SK-N-SH (cell line): Measurements from ENCODE around the gene HUS1. TPM values are rescaled to one million over a fixed set of nuclear protein-coding genes. Genes with fewer than 3 reads are reported as not detected.

Experiments
- CTCF ChIA-PET: fragments of 300-600, 350-600 bp; formaldehyde crosslinking; extraction: SDS; loops from one replicate; lab custom pipeline; 2021; lab: Yijun Ruan, JAX
- POLR2A ChIA-PET: fragments of 350-600 bp; sonication (Branson Sonifier 250); formaldehyde crosslinking; extraction: SDS; loops from one replicate; lab custom pipeline; 2020; ENCODE audit warnings: antibody characterized with exemption, inconsistent platforms; lab: Yijun Ruan, JAX
- DNase-seq: peaks from one replicate; pipeline ENCODE4 v3.0.0; 2012
- H2AFZ ChIP-seq: fragments of 200-600 bp; sonication (generic); 2 replicates; pipeline ENCODE4 v1.8.1; 2016; ENCODE audit warnings: antibody characterized with exemption, mild to moderate bottlenecking, low read depth
- H3F3A ChIP-seq: fragments of 200-600 bp; sonication (generic); replicated peaks from 2 replicates; pipeline ENCODE3; 2016; ENCODE audit warnings: antibody characterized with exemption, mild to moderate bottlenecking; ENCODE audit not compliant: insufficient read depth
- H3K27ac ChIP-seq, 2 experiments: fragments of 200-500 bp in 1 of 2; fragments of 200-600 bp in 1 of 2; sonication (Bioruptor generic) in 1 of 2; sonication (generic), shearing (Covaris generic) in 1 of 2; 2 replicates each; pipeline versions ENCODE4 v1.5.1 to v1.6.1; 2014 to 2016; ENCODE audit warnings: low read depth in 2 of 2, inconsistent platforms in 1 of 2, low read length in 1 of 2, mild to moderate bottlenecking in 1 of 2, mixed read lengths in 1 of 2
- H3K27me3 ChIP-seq: fragments of 200-600 bp; sonication (generic), shearing (Covaris generic); 2 replicates; pipeline ENCODE4 v1.6.1; 2016; ENCODE audit warnings: mixed run types; ENCODE audit not compliant: insufficient read depth
- H3K36me3 ChIP-seq, 2 experiments: fragments of 200-500 bp in 1 of 2; fragments of 200-600 bp in 1 of 2; sonication (Bioruptor generic) in 1 of 2; sonication (generic) in 1 of 2; replicated peaks in 1 of 2; 2 replicates each; pipeline versions ENCODE3 to v1.5.1; 2014 to 2016; ENCODE audit warnings: low read length in 1 of 2, mild to moderate bottlenecking in 1 of 2; ENCODE audit not compliant: insufficient read depth in 2 of 2, control insufficient read depth in 1 of 2
- H3K4me1 ChIP-seq, 2 experiments: fragments of 200-500 bp in 1 of 2; fragments of 200-600 bp in 1 of 2; sonication (Bioruptor generic) in 1 of 2; sonication (generic), shearing (Covaris generic) in 1 of 2; 2 replicates each; pipeline versions ENCODE4 v1.5.1 to v1.6.1; 2014 to 2016; ENCODE audit warnings: low read depth in 1 of 2, low read length in 1 of 2, mixed run types in 1 of 2; ENCODE audit not compliant: insufficient read depth in 2 of 2, control insufficient read depth in 1 of 2
- H3K4me2 ChIP-seq: fragments of 200-600 bp; sonication (generic), shearing (Covaris generic); 2 replicates; pipeline ENCODE4 v1.6.1; 2017; ENCODE audit warnings: mixed run types
- H3K4me3 ChIP-seq, 2 experiments: fragments of 200-500 bp in 1 of 2; fragments of 200-600 bp in 1 of 2; sonication (Bioruptor generic) in 1 of 2; sonication (generic), shearing (Covaris generic) in 1 of 2; 2 replicates each; pipeline versions ENCODE4 v1.5.1 to v1.8.1; 2014 to 2016; ENCODE audit warnings: low read depth in 2 of 2, inconsistent platforms in 1 of 2, low read length in 1 of 2, mild to moderate bottlenecking in 1 of 2, mixed read lengths in 1 of 2, moderate library complexity in 1 of 2
- H3K79me2 ChIP-seq: fragments of 200-600 bp; sonication (generic); 2 replicates; pipeline ENCODE4 v1.8.1; 2017; ENCODE audit warnings: mild to moderate bottlenecking; ENCODE audit not compliant: insufficient read depth
- H3K9ac ChIP-seq: fragments of 200-600 bp; sonication (generic); 2 replicates; pipeline ENCODE4 v1.6.1; 2017; ENCODE audit warnings: mixed run types
- H3K9me2 ChIP-seq: fragments of 200-600 bp; sonication (generic); 2 replicates; pipeline ENCODE4 v1.6.1; 2017; ENCODE audit warnings: mixed run types
- H3K9me3 ChIP-seq: fragments of 200-600 bp; sonication (generic); 2 replicates; pipeline ENCODE4 v1.6.1; 2017; ENCODE audit warnings: mixed run types, mild to moderate bottlenecking, moderate library complexity
- H4K20me1 ChIP-seq: fragments of 200-600 bp; sonication (generic); 2 replicates; pipeline ENCODE4 v1.6.1; 2017; ENCODE audit warnings: mild to moderate bottlenecking, mixed run types; ENCODE audit not compliant: insufficient read depth
- EP300 ChIP-seq, 2 experiments: IDR thresholded peaks; 2 replicates each; pipeline versions ENCODE4 v1.4.0 to v1.6.1; 2012; ENCODE audit warnings: borderline replicate concordance in 1 of 2, low read depth in 1 of 2, low read length in 1 of 2
- FOSL2 ChIP-seq: IDR thresholded peaks from 2 replicates; pipeline ENCODE4 v1.4.0; 2012; ENCODE audit warnings: low read depth, mild to moderate bottlenecking, moderate library complexity, borderline replicate concordance
- FOXJ3 ChIP-seq: sonication (generic); formaldehyde crosslinking; IDR thresholded peaks from 2 replicates; pipeline ENCODE4 v1.5.1; 2020; ENCODE audit warnings: mild to moderate bottlenecking, missing genetic modification reagents
- MEF2A ChIP-seq: IDR thresholded peaks from 2 replicates; pipeline ENCODE4 v1.4.0; 2012; ENCODE audit warnings: low read depth, borderline replicate concordance
- NFIC ChIP-seq: IDR thresholded peaks from 2 replicates; pipeline ENCODE4 v1.4.0; 2012; ENCODE audit warnings: borderline replicate concordance
- POLR2AphosphoS5 ChIP-seq: IDR thresholded peaks from 2 replicates; pipeline ENCODE4 v1.6.1; 2012; ENCODE audit warnings: low read depth, low read length
- RCOR1 ChIP-seq: fragments of 150-350 bp; IDR thresholded peaks from 2 replicates; pipeline ENCODE4 v1.6.1; 2017; ENCODE audit warnings: antibody characterized with exemption, low read length
- RXRA ChIP-seq: IDR thresholded peaks from 2 replicates; pipeline ENCODE4 v1.4.0; 2012; ENCODE audit warnings: low read depth, mild to moderate bottlenecking, borderline replicate concordance
- SIN3A ChIP-seq: IDR thresholded peaks from 2 replicates; pipeline ENCODE4 v1.6.1; 2012; ENCODE audit warnings: low read depth, mild to moderate bottlenecking, low read length, moderate library complexity, borderline replicate concordance
- SMC3 ChIP-seq: IDR thresholded peaks from 2 replicates; pipeline ENCODE4 v1.6.1; 2012; ENCODE audit warnings: low read depth, low read length, improper control_type of control experiment
- TCF12 ChIP-seq: IDR thresholded peaks from 2 replicates; pipeline ENCODE4 v1.4.0; 2012
- TEAD4 ChIP-seq: IDR thresholded peaks from 2 replicates; pipeline ENCODE4 v1.4.0; 2012; ENCODE audit warnings: mild to moderate bottlenecking, borderline replicate concordance; ENCODE audit not compliant: insufficient read depth
- YY1 ChIP-seq: IDR thresholded peaks from 2 replicates; pipeline ENCODE4 v1.4.0; 2012; ENCODE audit warnings: low read depth, mild to moderate bottlenecking
- WGBS: methylation state at CpG from one replicate; pipeline ENCODE4 v1.1.6; 2017; ENCODE audit warnings: low lambda C conversion rate; 5-methylcytosine and 5-hydroxymethylcytosine counted together
- polyA plus RNA-seq, 3 experiments: library from polyadenylated mRNA; depleted of rRNA; stranded (reverse); fragments of >200 nt; gene quantifications; 2 replicates each; pipeline ENCODE4 v1.2.3, GENCODE V29; 2012
- TF ChIP-seq, protein P1 (sequence below): IDR thresholded peaks from 2 replicates; pipeline ENCODE4 v1.4.0; 2012; ENCODE audit warnings: low read depth, borderline replicate concordance
- TF ChIP-seq, protein P2 (sequence below): IDR thresholded peaks from 2 replicates; pipeline ENCODE4; 2012
- TF ChIP-seq, protein P3 (sequence below): IDR thresholded peaks from 2 replicates; pipeline ENCODE4 v1.6.1; 2012; ENCODE audit warnings: mild to moderate bottlenecking, low read depth, low read length, moderate library complexity

The HUS1 gene
- polyA plus RNA-seq, 1 of the 3 experiments (the other 2 are of a cell fraction): 17.8 TPM

DNA sequence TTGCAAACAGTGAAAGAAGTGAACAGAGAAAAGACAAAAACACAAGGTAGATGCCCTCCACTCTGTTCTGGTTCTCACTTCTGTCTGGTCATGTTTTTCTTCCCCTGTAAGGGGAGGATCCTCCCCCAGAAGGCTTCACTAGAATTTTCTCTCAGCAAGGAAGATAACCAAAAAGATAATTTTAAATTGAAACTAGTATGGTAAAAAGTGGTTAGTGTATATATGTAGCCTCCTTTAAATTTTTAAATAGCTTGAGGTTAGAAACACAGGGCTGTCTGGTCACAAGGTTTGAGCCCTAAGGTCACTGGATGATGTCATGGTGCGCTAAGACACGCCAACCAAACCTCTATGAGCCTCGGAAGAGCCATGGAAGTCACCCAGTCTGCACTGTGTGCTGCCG lies 25.6 kb downstream of the HUS1 start (continued):
- TF ChIP-seq, protein P1, sequence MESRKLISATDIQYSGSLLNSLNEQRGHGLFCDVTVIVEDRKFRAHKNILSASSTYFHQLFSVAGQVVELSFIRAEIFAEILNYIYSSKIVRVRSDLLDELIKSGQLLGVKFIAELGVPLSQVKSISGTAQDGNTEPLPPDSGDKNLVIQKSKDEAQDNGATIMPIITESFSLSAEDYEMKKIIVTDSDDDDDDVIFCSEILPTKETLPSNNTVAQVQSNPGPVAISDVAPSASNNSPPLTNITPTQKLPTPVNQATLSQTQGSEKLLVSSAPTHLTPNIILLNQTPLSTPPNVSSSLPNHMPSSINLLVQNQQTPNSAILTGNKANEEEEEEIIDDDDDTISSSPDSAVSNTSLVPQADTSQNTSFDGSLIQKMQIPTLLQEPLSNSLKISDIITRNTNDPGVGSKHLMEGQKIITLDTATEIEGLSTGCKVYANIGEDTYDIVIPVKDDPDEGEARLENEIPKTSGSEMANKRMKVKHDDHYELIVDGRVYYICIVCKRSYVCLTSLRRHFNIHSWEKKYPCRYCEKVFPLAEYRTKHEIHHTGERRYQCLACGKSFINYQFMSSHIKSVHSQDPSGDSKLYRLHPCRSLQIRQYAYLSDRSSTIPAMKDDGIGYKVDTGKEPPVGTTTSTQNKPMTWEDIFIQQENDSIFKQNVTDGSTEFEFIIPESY: no peak
- TF ChIP-seq FOXJ3 (CRISPR knock-in tag) (no peak), FOSL2 (no peak)
- TF ChIP-seq, all 33 proteins: peak for 0

DNA sequence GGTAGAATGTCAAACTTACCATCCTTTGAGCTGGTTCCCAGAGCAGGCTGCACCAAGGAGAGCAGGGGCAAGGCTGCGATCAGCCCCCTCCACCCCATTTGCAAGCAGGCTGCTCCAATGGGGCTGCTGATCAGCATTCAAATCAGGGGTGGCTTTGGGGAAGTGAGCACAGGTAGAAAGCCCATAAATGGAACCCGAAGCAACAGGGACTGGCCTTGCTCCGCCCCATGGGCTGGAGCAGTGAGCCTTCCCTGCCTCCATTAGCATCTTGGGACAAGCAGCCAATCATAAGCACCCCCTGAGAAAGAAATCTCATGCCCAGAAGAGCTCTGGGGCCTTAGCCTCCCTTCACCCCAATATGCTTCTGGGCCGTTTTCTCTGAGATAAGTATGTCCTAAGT lies 27.2 kb downstream of the HUS1 start:
- no peak overlapping the region for H2AFZ ChIP-seq
- no peak overlapping the region for H3K9ac ChIP-seq
- H3K4me1 ChIP-seq: peaks cover 4 to 5% of the 10 kb centered on the region in 2 experiments; a peak in 1 of 4 replicates
- no peaks in the 10 kb centered on the region for H3K9me2 ChIP-seq
- H4K20me1 ChIP-seq: no peaks in the 10 kb centered on the region
- H3K4me3 ChIP-seq: no peak overlapping the region
- no peak overlapping the region for H3K27ac ChIP-seq
- TF ChIP-seq SMC3 (no peak), RCOR1 (no peak), MEF2A (no peak), TEAD4 (no peak), FOSL2 (no peak), RXRA (no peak), NFIC (no peak), POLR2AphosphoS5 (no peak), SIN3A (no peak), EP300 (IDR thresholded peaks at IDR 0.05; ENCODE audit: borderline replicate concordance in 1 of 2, low read depth in 1 of 2, low read length in 1 of 2) (no peak), YY1 (no peak), TCF12 (no peak)
- TF ChIP-seq, protein P2, sequence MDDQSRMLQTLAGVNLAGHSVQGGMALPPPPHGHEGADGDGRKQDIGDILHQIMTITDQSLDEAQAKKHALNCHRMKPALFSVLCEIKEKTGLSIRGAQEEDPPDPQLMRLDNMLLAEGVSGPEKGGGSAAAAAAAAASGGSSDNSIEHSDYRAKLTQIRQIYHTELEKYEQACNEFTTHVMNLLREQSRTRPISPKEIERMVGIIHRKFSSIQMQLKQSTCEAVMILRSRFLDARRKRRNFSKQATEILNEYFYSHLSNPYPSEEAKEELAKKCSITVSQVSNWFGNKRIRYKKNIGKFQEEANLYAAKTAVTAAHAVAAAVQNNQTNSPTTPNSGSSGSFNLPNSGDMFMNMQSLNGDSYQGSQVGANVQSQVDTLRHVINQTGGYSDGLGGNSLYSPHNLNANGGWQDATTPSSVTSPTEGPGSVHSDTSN: no peak
- TF ChIP-seq, protein P3, sequence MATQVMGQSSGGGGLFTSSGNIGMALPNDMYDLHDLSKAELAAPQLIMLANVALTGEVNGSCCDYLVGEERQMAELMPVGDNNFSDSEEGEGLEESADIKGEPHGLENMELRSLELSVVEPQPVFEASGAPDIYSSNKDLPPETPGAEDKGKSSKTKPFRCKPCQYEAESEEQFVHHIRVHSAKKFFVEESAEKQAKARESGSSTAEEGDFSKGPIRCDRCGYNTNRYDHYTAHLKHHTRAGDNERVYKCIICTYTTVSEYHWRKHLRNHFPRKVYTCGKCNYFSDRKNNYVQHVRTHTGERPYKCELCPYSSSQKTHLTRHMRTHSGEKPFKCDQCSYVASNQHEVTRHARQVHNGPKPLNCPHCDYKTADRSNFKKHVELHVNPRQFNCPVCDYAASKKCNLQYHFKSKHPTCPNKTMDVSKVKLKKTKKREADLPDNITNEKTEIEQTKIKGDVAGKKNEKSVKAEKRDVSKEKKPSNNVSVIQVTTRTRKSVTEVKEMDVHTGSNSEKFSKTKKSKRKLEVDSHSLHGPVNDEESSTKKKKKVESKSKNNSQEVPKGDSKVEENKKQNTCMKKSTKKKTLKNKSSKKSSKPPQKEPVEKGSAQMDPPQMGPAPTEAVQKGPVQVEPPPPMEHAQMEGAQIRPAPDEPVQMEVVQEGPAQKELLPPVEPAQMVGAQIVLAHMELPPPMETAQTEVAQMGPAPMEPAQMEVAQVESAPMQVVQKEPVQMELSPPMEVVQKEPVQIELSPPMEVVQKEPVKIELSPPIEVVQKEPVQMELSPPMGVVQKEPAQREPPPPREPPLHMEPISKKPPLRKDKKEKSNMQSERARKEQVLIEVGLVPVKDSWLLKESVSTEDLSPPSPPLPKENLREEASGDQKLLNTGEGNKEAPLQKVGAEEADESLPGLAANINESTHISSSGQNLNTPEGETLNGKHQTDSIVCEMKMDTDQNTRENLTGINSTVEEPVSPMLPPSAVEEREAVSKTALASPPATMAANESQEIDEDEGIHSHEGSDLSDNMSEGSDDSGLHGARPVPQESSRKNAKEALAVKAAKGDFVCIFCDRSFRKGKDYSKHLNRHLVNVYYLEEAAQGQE: no peak
- TF ChIP-seq, all 33 proteins: peak for 0
- Histone ChIP-seq H3K36me3 (peaks cover 30 to 33% of the 10 kb centered on the region in 2 experiments), H3F3A (no peaks in the 10 kb centered on the region), H3K9me3 (no peaks in the 10 kb centered on the region), H3K27me3 (no peaks in the 10 kb centered on the region), H3K4me2 (no peak overlapping the region), H3K79me2 (no peaks in the 10 kb centered on the region)
- CTCF ChIA-PET: interaction anchor here (0.7 to 12.4 kb wide), 4 partner anchors 13 to 490 kb away, joined by 3 to 221 read pairs (median 4); no protein-coding TSS in a partner anchor
- 85% methylated on average over 2 of the region's 4 CpGs for WGBS
- POLR2A ChIA-PET: no interaction called here
- DNase-seq: no peak
